A673 (cell line): Measurements from ENCODE around the gene HOXA5.

Experiments
- CTCF ChIP-seq: fragments of 300-800, 200-600 bp; sonication (generic); conservative IDR thresholded peaks from 2 replicates; pipeline ENCODE4 v1.5.1; 2017; ENCODE audit warnings: low read depth, mild to moderate bottlenecking, antibody characterized with exemption, low read length, moderate library complexity, mixed read lengths
- EZH2 ChIP-seq: fragments of 200-600 bp; sonication (generic); IDR thresholded peaks from 2 replicates; pipeline ENCODE4 v1.6.1; 2017; ENCODE audit warnings: borderline replicate concordance, low read depth, mild to moderate bottlenecking, mixed read lengths, antibody characterized with exemption, low read length; ENCODE audit not compliant: poor library complexity, severe bottlenecking

- no peak for TF ChIP-seq CTCF
- no peak for TF ChIP-seq EZH2
These were observed 16.7 kb upstream of the HOXA5 start for GRCh38 chr7:27160145-27160545.
